Breast epithelium (tissue), 3 donors: Measurements from ENCODE around the gene SMCO4.

Experiments
- POLR2AphosphoS5 ChIP-seq, 3 donors: sonication (generic); formaldehyde crosslinking; IDR thresholded peaks; one replicate each; pipeline ENCODE4 v1.6.1; 2017; ENCODE audit warnings: antibody characterized with exemption in 3 of 3
- TF ChIP-seq, protein P1 (sequence below), 3 donors: fragments of 450-650 bp; IDR thresholded peaks; one replicate each; pipeline ENCODE4 v1.5.1; 2016 to 2017; ENCODE audit warnings: antibody characterized with exemption in 3 of 3, mild to moderate bottlenecking in 3 of 3, moderate library complexity in 3 of 3

DNA sequence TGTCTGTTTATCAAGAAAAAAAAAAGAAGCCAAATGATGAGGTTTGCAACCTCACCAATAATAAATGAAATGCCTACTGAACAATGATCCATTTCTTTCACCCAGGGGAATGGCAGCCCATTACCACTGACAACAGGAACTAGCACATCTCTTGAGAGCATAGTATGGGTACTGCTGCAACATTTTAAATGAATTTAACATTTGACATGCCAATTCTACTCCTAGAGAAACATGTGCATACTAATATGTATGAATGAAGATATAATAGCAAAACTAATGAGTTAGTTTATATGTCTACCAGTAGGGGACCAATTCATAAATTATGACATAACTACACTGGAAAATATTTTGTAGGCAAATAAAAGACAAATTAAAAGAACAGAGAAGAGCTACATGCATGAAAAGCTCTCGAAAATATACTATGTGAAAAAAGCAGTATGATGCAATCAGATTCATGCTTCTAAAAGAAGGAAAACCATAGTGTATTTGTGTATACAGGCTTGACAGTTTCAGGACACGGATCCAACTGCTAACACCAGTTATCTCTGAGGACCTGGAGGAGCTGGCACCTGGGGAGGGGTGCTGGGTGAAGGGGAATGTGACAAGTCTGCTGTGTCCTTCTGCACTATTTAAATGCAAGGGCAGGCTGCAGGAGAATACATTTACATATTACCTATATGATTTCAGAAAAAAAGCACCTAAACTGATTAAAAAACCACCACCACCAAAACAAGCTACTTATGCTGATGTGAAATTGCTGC, 6.9 kb downstream of the SMCO4 start:
- TF ChIP-seq, protein P1, sequence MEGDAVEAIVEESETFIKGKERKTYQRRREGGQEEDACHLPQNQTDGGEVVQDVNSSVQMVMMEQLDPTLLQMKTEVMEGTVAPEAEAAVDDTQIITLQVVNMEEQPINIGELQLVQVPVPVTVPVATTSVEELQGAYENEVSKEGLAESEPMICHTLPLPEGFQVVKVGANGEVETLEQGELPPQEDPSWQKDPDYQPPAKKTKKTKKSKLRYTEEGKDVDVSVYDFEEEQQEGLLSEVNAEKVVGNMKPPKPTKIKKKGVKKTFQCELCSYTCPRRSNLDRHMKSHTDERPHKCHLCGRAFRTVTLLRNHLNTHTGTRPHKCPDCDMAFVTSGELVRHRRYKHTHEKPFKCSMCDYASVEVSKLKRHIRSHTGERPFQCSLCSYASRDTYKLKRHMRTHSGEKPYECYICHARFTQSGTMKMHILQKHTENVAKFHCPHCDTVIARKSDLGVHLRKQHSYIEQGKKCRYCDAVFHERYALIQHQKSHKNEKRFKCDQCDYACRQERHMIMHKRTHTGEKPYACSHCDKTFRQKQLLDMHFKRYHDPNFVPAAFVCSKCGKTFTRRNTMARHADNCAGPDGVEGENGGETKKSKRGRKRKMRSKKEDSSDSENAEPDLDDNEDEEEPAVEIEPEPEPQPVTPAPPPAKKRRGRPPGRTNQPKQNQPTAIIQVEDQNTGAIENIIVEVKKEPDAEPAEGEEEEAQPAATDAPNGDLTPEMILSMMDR (IDR thresholded peaks at IDR 0.05), result no peak
- no peak for TF ChIP-seq POLR2AphosphoS5 (IDR thresholded peaks at IDR 0.05)
